Measurements from ENCODE around the gene TCP10L. TPM values are rescaled to one million over a fixed set of nuclear protein-coding genes. Genes with fewer than 3 reads are reported as not detected.
A peak's percentile ranks its signal among the peaks of the same experiment; 100 is the strongest.
"Not testable (repeated sequence)": the region's sequence is repeated elsewhere in the genome, so short reads cannot be mapped to it uniquely, and the experiment has no call there.

The TCP10L gene
- total RNA-seq, 3 donors from 2014 or later: 0.14 to 1.1 (median 0.66) TPM

DNA sequence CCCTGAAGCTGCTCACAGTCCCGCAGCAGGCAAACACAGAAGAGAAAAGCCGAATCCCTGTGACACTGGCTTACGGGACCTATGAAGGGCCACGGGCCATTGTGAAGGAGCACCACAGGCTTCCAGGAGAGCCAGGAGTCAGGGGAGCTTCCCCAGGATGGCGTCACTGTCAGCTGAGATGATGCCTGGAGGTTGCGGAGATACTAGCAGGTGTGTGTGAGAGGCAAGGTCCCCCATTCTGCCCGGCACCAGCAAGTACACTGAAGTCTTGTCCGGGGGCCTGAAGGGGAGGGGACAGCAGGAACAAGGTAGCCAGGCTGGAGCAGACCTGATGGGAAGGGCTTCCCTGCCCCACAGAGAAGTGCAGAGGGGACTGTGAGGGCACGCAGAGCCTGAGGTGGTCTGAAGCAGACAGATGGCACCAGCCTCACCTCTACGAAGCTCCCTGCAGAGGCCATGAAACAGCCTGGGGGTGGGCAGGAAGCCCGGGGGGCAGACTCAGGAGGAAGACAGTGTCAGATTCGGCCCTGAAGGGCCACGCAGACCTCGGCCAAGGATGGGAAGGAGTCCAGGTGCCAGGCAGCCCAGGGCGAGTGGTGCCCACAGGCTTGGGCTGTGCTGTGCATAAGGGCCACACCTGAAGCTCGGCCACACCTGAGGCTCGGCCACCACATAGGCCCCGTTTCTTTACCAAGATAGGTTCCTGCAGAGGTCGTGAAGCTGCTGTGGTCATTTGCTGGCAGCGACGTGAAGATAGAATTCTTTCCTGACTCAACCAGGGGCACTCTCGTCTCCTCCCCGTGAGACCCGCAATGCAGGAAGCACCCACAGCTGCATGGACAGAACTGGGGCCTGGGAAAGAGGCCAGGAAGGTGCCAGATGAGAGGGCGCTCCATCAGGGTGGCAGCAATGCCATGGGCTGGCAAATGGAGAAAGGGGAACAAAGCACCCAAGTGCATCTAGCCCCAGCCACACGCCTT, 10.1 kb downstream of the TCP10L start:
- DNase-seq (no peak), ATAC-seq (no peak)

DNA sequence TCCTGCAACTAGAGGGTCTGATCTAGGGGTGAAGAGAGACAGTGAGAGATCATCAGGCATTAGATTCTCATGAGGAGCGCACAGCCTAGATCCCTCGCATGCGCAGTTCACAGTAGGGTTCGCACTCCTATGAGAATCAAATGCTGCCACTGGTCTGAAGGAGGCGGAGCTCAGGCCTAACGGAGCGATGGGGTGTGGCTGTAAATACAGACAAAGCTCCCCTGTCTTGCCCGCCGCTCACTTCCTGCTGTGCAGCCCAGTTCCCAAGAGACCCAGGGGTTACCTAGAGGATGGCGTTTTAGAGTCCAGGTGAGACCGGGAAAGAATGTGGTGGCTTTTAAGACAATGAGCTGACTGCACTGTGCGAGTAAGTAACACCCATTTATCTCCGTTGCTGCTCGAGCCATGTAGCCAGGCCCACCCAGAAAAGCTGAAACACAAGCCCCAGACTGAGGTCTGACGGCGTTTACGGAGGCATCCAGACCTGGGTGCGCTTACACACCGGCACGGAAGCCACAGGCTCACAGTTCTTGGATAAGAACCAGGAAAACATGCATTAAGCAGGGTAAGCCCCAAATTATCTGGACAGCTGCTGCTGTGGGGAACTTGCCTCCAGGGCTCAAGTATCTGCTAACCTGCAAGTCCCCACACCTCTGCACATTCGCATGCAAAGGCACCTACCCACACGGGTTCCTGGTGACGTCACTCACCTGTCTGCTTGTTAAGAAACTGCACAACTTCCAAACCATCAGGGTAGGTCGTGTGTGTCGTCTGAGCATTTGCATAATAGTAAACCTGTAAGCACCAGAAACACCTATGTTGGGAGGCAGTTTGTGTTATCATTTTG, 12.5 kb downstream of the TCP10L start:
- ATAC-seq (no peak), DNase-seq (no peak)
- Mint-ChIP-seq H3K4me1 (ENCODE audit: low read depth) (peaks cover 18% of the 10 kb centered on the region), H3K27me3 (ENCODE audit: low read depth) (peaks cover 1% of the 10 kb centered on the region), H3K9me3 (no peaks in the 10 kb centered on the region), H3K4me3 (no peak overlapping the region), H3K36me3 (ENCODE audit: insufficient read depth) (no peaks in the 10 kb centered on the region)

More for the DNA sequence above, 10.1 kb downstream of the TCP10L start:
- peaks cover 1% of the 10 kb centered on the region for H3K27me3 Mint-ChIP-seq (ENCODE audit: low read depth)
- H3K36me3 Mint-ChIP-seq (ENCODE audit: insufficient read depth): no peaks in the 10 kb centered on the region
- H3K9me3 Mint-ChIP-seq: no peaks in the 10 kb centered on the region
- H3K4me3 Mint-ChIP-seq: no peak overlapping the region
- peaks cover 7% of the 10 kb centered on the region for H3K4me1 Mint-ChIP-seq (ENCODE audit: low read depth)

- peaks cover 2% of the 10 kb centered on the region for H3K9me3 Mint-ChIP-seq
- no peak for ATAC-seq
- peaks cover 1% of the 10 kb centered on the region for H3K27me3 Mint-ChIP-seq (ENCODE audit: low read depth)
- peaks cover 18% of the 10 kb centered on the region for H3K4me1 Mint-ChIP-seq (ENCODE audit: low read depth)
- peaks cover 4% of the 10 kb centered on the region for H3K36me3 Mint-ChIP-seq (ENCODE audit: insufficient read depth)
- no peak for DNase-seq
- H3K4me3 Mint-ChIP-seq: peak overlapping the region; percentile 88
Observed at GRCh38 chr21:32570456-32570855, 14.9 kb downstream of the TCP10L start.

- H3K4me1 Mint-ChIP-seq (ENCODE audit: low read depth): peaks cover 18% of the 10 kb centered on the region
- H3K27me3 Mint-ChIP-seq (ENCODE audit: low read depth): no peaks in the 10 kb centered on the region
- H3K36me3 Mint-ChIP-seq (ENCODE audit: insufficient read depth): peaks cover 7% of the 10 kb centered on the region
- peak; percentile 94 to 95 for ATAC-seq
- H3K9me3 Mint-ChIP-seq: peaks cover 11% of the 10 kb centered on the region
- H3K4me3 Mint-ChIP-seq: peak overlapping the region; percentile 88
- DNase-seq: peak; percentile 75
Observed at GRCh38 chr21:32569261-32570230, 15.8 kb downstream of the TCP10L start.

DNA sequence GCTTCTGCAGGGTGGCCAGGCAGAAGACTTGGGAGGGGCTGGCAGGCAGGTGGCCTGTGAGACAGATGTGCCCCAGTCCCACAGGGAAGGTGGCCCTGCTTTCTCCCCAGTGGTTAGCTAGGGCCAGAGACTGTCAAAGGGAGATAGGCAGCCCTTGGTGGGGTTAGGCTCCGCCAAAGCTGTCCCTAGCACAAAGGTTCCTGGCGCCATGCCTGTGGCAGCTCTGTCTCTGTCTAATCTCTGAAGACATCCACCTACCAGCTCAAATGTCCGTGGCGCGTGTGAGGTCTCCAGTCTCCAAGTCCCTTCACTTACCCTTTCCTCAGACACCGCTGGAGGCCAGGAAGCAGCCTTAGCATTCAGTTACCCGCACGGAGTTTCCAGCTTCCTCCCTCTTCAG, 17.7 kb downstream of the TCP10L start:
- no peak for DNase-seq
- Mint-ChIP-seq H3K9me3 (peaks cover 13% of the 10 kb centered on the region), H3K4me3 (no peak overlapping the region), H3K27me3 (ENCODE audit: low read depth) (no peaks in the 10 kb centered on the region), H3K36me3 (ENCODE audit: insufficient read depth) (peaks cover 9% of the 10 kb centered on the region), H3K4me1 (ENCODE audit: low read depth) (peaks cover 18% of the 10 kb centered on the region)
- ATAC-seq: no peak

DNA sequence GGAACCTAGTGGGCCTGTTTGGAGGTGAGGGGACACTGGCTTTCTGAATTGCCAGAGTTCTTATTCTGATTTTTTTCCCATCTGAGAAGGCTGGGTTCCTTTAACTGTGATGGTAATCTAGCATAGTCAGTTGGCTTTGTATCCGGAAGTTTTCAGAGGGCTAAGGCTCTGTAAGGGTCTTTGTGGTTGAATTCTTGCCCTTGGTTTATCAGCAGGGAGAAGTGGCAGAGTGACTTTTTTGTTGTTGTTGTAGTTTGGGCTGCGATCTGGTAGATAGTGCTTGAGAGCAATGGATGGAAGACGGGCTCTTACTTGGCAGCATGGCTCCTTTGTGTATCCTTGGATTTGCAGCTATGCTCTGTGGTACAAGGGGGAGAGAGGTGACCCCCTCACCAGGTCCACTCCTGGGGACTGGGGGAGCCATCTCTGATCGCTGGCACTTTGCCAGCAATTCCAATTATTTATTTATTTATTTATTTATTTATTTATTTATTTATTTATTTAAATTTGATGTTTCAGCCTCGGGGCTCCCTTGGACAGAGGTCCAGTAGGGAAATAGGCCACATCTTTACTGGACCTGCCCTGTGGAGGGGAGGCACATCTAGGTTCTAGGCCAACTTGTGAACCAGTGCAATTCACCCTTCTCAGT, 18.5 kb downstream of the TCP10L start:
- no peak for DNase-seq
- Mint-ChIP-seq H3K9me3 (peaks cover 13% of the 10 kb centered on the region), H3K27me3 (ENCODE audit: low read depth) (no peaks in the 10 kb centered on the region), H3K36me3 (ENCODE audit: insufficient read depth) (peaks cover 9% of the 10 kb centered on the region), H3K4me3 (no peak overlapping the region), H3K4me1 (ENCODE audit: low read depth) (peaks cover 18% of the 10 kb centered on the region)
- ATAC-seq: no peak

- ATAC-seq (no peak), DNase-seq (no peak)
- Mint-ChIP-seq H3K4me1 (ENCODE audit: low read depth) (peaks cover 18% of the 10 kb centered on the region), H3K4me3 (no peak overlapping the region), H3K36me3 (ENCODE audit: insufficient read depth) (peaks cover 9% of the 10 kb centered on the region), H3K9me3 (peaks cover 13% of the 10 kb centered on the region), H3K27me3 (ENCODE audit: low read depth) (no peaks in the 10 kb centered on the region)
Observed at GRCh38 chr21:32565856-32566465, 19.4 kb downstream of the TCP10L start.

DNA sequence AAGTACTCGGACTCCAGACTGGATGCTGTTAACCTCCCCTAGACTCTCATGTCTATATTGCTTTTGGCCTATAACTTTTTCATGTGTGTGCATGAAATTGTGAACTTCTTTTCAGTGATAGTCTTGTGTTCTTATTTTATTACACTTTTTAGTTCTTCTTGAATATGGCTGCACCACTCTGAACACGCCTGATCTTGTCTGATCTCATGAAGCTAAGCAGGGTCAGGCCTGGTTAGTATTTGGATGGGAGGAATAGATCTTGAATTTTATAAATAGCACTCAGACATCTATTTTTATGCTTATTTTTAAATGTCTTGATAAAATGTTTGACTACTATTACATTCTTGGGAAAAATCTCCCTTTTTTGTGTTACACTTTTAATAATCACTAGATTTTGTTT, 22.4 kb downstream of the TCP10L start:
- H3K27me3 Mint-ChIP-seq (ENCODE audit: low read depth): no peaks in the 10 kb centered on the region
- ATAC-seq (no peak), DNase-seq (no peak)
- H3K9me3 Mint-ChIP-seq: peaks cover 13% of the 10 kb centered on the region
- H3K36me3 Mint-ChIP-seq (ENCODE audit: insufficient read depth): peaks cover 9% of the 10 kb centered on the region
- no peaks in the 10 kb centered on the region for H3K4me1 Mint-ChIP-seq (ENCODE audit: low read depth)
- no peak overlapping the region for H3K4me3 Mint-ChIP-seq

DNA sequence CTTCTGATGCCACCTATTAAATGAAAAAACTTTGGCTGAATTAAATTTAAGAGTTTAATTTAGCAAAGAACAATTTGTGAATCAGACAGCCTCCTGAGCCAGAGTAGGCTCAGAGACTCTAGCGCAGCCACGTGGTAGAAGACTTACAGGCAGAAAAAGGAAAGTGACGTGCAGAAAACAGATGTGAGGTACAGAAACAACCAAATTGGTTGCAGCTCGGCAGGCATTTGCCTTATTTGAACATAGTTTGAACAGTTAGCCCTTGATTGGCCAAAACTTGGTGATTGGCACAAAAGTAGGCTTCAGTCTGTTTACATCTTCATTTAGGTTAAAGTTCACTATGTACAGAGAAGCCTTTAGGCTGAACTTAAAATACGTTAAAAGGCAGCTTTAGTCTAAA, 22.9 kb downstream of the TCP10L start:
- DNase-seq (no peak), ATAC-seq (peak in 1 of 2 donors; percentile 62)
- no peak overlapping the region for H3K4me3 Mint-ChIP-seq
- peaks cover 9% of the 10 kb centered on the region for H3K36me3 Mint-ChIP-seq (ENCODE audit: insufficient read depth)
- H3K27me3 Mint-ChIP-seq (ENCODE audit: low read depth): no peaks in the 10 kb centered on the region
- peaks cover 13% of the 10 kb centered on the region for H3K9me3 Mint-ChIP-seq
- H3K4me1 Mint-ChIP-seq (ENCODE audit: low read depth): no peaks in the 10 kb centered on the region

GRCh38 chr21:32561476-32561875, 23.8 kb downstream of the TCP10L start:
- not testable (repeated sequence) for H3K4me1 Mint-ChIP-seq (ENCODE audit: low read depth); ATAC-seq

GRCh38 chr21:32560896-32561295, 24.4 kb downstream of the TCP10L start:
- DNase-seq: no peak
- no peaks in the 10 kb centered on the region for H3K4me1 Mint-ChIP-seq (ENCODE audit: low read depth)

More at GRCh38 chr21:32561476-32561875, 23.8 kb downstream of the TCP10L start:
- H3K27me3 Mint-ChIP-seq (ENCODE audit: low read depth); H3K36me3 Mint-ChIP-seq (ENCODE audit: insufficient read depth); DNase-seq; H3K4me3 Mint-ChIP-seq: not testable (repeated sequence)
- peaks cover 13% of the 10 kb centered on the region for H3K9me3 Mint-ChIP-seq

GRCh38 chr21:32559006-32559610, 26.2 kb downstream of the TCP10L start:
- no peak for DNase-seq
- H3K36me3 Mint-ChIP-seq (ENCODE audit: insufficient read depth): no peaks in the 10 kb centered on the region
- H3K9me3 Mint-ChIP-seq: no peaks in the 10 kb centered on the region
- H3K4me3 Mint-ChIP-seq: no peak overlapping the region
- H3K27me3 Mint-ChIP-seq (ENCODE audit: low read depth): no peaks in the 10 kb centered on the region
- no peak for ATAC-seq
- H3K4me1 Mint-ChIP-seq (ENCODE audit: low read depth): no peaks in the 10 kb centered on the region

More at GRCh38 chr21:32560896-32561295, 24.4 kb downstream of the TCP10L start:
- no peak overlapping the region for H3K4me3 Mint-ChIP-seq
- H3K27me3 Mint-ChIP-seq (ENCODE audit: low read depth): no peaks in the 10 kb centered on the region
- no peak for ATAC-seq
- peaks cover 6% of the 10 kb centered on the region for H3K36me3 Mint-ChIP-seq (ENCODE audit: insufficient read depth)
- H3K9me3 Mint-ChIP-seq: peaks cover 13% of the 10 kb centered on the region

All from activated T-cell treated with anti-CD3 and anti-CD28 coated beads, Interleukin-2, amount 50 U/mL, for 4 hours (primary cell).